ENCODE data around the gene CDC16.

The CDC16 gene

DNA sequence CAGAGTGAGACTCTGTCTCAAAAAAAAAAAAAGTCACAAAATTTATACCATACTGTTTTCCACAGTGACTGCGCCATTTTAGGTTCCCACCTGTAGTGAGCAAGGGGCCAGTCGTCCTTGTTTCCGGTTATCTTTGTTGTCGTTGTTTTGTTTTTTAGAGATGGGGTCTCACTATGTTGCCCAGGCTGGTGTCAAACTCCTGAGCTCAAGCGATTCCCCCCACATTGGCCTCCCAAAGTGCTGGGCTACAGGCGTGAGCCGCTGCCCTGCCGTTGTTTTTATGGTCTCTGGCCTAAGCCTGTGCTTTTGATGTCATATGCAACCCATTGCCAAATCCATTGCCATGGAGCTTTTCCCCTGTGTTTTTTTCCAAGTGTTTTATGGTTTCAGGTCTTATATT is 50.0 kb downstream of the CDC16 start:
- FAIRE-seq (no peak), DNase-seq (ENCODE audit: insufficient read length, low spot score) (no peak)
- no peak for TF ChIP-seq POLR2A (IDR thresholded peaks at IDR 0.05; ENCODE audit: low read depth, low read length)

DNA sequence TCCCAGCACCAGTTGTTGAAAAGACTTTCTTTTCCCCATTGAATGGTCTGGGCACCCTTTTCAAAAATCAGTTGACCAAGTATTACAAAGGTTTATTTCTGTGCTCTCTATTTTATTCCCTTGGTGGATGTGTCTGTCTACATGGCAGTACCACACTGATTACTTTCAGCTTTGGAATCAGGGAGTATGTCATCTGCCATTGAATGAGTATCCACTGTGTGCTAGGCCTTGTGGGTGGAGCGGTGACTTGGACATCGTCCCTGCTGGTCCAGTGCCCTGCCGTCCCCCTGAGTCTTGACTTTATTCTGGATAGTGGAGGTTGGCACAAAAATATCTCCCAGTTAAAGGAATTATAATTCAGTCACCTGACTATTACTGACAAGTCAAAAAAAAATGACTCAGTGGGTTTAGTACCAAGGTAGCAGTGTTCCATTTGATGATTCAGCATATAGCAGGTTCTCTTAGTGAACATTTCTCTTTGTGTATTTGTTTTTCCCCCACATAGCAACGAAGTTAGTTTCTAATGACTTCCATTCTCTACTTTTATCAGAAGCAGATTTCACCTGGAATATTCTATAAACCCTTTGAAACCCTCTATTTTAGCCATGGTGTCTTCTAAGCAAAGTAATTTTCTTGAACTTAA is 50.6 kb downstream of the CDC16 start:
- FAIRE-seq (peak; percentile 61), DNase-seq (ENCODE audit: insufficient read length, low spot score) (peak; percentile 38)
- no peak for TF ChIP-seq POLR2A (IDR thresholded peaks at IDR 0.05; ENCODE audit: low read depth, low read length)

DNA sequence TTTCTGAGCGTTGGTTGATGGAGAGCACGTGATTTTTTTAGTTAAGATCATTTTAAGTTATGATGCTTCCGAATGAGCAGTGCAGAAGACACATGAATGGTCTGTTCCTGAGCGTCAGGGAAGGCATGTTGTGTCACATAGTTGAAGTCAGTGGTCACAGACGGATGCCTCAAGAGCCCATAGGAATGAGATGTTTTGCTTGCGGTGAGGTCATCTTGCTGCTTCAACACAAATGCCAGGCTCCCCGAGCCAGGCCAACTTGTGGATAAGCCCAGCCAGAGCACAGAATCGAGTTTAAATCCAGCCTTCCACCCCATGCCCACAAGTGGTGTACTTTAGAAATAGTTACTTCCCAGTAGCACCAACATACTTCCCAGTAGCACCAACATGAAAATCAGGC is 52.1 kb downstream of the CDC16 start:
- no peak for DNase-seq (ENCODE audit: insufficient read length, low spot score)
- no peak for TF ChIP-seq POLR2A (IDR thresholded peaks at IDR 0.05; ENCODE audit: low read depth, low read length)
- FAIRE-seq = no peak

DNA sequence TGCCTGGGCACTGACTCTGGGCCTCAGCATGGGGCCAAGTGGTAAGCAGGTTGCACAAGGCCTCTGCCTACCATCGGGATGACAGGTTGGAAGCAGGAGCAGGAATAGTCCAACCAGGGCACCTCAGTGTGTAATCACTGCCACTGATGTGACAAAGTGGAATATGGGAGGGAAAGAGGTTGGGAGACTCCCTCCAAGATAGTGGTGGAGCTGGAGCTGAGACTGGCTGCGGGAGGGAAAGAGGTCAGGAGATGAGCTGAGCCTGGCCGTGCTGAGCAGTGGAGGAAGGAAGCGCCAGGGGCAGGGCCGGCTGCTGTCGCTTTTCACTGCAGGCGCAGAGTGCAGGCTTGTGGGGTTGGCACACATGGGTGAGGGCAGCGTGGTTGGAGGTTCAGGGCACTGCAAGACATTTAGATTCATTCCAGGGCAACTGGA is 53.5 kb downstream of the CDC16 start:
- DNase-seq (ENCODE audit: insufficient read length, low spot score) (no peak), FAIRE-seq (no peak)
- TF ChIP-seq POLR2A (IDR thresholded peaks at IDR 0.05; ENCODE audit: low read depth, low read length) = no peak

DNA sequence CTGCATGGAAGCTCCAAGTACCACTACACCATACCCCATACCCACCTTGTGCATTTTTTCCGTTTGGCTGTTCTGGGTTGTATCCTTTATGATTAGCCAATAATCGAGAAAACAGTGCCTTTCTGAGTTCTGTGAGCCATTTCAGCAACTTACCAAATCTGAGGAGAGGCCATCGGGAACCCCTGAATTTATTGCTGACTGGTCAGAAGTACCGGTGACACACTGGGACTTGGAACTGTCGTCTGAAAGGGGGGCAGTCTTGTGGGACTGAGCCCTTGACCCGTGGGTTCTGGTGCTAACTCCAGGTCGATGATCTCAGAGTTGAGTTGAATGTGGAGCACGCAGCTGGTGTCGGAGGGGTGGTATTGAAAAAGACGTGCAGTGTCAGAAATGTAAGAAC is 61.8 kb downstream of the CDC16 start:
- DNase-seq (ENCODE audit: insufficient read length, low spot score) = no peak
- TF ChIP-seq POLR2A (IDR thresholded peaks at IDR 0.05; ENCODE audit: low read depth, low read length) = no peak
- FAIRE-seq = no peak

DNA sequence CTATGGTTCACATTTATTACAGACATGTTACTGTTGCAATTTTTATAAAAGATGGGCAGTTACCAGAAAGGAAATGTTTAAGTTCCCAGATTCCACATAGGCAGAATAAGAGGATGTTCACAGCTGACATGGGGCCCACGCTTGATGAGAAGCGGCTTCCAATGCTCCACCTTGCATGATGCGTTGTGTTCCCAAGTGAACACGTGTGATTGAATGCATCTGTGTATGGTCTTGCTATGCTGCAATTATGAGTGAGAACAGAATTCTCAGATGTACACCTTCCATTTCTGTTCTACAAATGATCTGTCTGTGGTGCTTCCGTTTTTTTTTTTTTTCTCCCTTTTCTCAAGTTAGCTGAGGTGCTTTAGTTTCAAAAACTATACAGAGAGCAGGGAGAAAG is 62.2 kb downstream of the CDC16 start:
- FAIRE-seq = no peak
- no peak for TF ChIP-seq POLR2A (IDR thresholded peaks at IDR 0.05; ENCODE audit: low read depth, low read length)
- no peak for DNase-seq (ENCODE audit: insufficient read length, low spot score)

DNA sequence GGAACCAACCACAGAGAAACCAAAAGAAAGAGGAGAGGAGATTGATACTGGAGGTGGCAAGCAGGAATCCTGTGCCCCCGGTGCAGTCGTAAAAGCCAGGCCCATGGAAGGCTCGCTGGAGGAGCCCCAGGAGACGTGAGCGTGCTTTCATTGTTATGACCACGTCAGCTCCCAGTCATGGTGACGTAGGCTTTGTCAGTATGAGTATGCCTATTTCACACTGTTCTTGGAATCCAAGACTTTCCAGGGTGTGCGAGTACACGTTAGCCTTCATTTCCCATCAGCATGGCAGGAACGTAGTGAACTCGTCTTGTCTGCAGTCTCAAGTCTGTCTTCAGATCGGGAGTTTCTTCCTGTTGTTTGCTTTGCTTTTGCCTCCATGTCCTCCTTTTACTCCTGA is 64.2 kb downstream of the CDC16 start:
- no peak for FAIRE-seq
- no peak for TF ChIP-seq POLR2A (IDR thresholded peaks at IDR 0.05; ENCODE audit: low read depth, low read length)

DNA sequence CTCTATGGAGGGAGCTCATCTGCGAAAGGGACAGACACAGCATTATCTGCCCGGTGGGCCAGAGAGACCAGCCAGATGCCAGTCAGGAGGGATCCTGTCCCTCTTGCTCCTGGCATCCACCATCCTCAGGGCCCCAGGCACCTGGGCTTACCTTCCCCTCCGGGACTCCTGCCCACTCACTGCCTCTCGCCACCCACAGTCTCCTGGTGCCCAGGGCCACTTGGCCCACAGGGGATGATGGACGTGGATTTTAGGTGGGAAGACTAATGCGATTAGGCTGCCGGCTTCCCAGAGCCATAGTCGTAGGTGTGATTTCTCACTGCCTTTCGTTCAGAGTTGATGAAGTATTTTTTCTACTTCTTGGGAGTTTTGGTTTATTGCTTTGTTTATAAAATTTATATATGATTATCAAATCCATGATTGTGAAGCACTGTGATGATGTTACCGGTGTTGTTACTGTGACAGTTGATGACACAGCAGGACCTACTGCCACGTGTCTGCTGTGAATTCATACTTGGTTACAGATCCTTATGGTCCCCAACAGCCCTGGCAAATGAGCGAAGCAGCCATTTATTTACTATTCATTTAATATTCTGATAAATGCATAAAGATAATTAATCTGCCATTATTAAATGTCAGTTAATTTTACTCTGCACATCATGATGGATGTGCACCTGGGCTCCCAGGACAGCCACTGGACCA is 65.1 kb downstream of the CDC16 start:
- FAIRE-seq (no peak), DNase-seq (ENCODE audit: insufficient read length, low spot score) (no peak)
- no peak for TF ChIP-seq POLR2A (IDR thresholded peaks at IDR 0.05; ENCODE audit: low read depth, low read length)

More for the DNA sequence above, 64.2 kb downstream of the CDC16 start:
- no peak for DNase-seq (ENCODE audit: insufficient read length, low spot score)

DNA sequence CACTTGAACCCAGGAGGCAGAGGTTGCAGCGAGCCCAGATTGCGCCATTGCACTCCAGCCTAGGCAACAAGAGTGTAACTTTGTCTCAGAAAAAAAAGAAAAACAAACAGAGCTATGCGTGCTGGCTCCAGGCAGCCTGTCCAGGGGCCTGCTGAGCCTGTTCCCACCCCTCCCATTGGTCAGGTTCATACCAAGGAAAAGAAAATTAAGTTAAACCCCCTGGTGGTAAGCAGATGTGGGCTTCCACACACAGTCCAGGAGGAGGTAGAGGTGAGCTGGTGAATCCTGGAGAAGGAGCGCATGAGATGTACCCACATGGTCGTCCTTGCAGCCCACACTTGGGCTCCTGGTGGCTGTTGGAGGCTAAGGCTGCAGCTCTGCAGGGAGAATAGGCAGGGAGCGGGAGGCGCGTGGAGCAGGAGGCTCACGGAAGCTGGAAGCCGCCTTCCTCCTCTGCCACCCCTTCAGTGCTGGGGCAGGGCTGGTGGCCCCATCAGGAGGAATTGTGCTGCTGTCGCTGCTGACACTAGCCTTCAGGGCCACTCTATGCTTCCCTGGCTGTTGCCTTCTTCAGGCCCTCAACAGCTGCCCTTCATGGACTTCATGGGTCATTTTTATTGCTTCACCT is 69.1 kb downstream of the CDC16 start:
- no peak for TF ChIP-seq POLR2A (IDR thresholded peaks at IDR 0.05; ENCODE audit: low read depth, low read length)
- FAIRE-seq (no peak), DNase-seq (ENCODE audit: insufficient read length, low spot score) (no peak)

DNA sequence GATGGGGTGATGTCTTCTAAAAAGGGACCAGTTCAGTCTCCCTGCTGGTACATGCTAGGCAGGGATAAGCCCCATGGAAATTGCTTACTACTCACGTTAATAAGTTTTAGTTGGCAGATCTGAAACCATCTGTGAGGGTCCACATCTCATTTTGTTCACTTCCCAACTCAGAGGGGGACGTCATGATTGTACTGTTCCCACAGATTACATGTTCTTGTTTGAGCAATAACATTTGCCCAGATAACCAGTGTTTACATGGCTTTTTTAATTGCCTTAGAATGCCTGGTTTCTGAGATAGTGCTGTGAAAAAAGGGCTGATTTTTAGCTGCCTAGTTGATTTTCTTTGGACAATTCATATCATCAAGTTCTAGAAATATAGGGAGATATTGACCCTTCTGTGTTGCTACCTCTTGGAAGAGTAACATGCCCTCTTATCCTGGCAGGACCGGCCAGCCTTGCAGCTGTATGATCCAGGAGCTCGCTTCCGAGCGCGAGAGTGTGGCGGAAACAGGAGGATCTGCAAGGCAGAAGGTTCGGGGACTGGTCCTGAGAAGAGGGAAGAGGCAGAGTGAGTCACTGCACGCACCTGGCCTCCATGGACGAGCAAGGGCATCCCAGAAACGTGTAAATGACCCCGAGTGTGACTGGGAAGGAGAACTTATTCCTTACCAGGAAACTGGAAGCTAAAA is 69.8 kb downstream of the CDC16 start:
- FAIRE-seq (no peak), DNase-seq (ENCODE audit: insufficient read length, low spot score) (no peak)
- no peak for TF ChIP-seq POLR2A (IDR thresholded peaks at IDR 0.05; ENCODE audit: low read depth, low read length)

DNA sequence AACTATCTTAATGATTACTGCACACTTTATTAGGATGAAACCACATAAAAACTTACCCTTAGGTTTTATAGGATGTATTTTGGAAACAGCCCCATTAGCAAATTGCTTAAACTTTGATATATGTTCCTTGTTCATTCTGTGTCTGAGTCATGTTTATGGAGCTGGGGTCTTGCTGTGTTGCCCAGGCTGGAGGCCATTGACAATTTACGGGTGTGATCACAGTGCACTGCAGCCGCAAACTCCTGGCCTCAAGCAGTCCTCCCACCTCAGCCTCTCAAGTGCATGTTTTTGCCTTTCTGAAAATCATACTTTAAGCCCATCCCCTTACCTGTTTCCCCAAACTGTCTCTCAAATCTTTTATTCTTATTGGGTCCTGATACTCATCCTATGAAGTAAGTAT is 74.4 kb downstream of the CDC16 start:
- FAIRE-seq = no peak
- no peak for DNase-seq (ENCODE audit: insufficient read length, low spot score)
- no peak for TF ChIP-seq POLR2A (IDR thresholded peaks at IDR 0.05; ENCODE audit: low read depth, low read length)

DNA sequence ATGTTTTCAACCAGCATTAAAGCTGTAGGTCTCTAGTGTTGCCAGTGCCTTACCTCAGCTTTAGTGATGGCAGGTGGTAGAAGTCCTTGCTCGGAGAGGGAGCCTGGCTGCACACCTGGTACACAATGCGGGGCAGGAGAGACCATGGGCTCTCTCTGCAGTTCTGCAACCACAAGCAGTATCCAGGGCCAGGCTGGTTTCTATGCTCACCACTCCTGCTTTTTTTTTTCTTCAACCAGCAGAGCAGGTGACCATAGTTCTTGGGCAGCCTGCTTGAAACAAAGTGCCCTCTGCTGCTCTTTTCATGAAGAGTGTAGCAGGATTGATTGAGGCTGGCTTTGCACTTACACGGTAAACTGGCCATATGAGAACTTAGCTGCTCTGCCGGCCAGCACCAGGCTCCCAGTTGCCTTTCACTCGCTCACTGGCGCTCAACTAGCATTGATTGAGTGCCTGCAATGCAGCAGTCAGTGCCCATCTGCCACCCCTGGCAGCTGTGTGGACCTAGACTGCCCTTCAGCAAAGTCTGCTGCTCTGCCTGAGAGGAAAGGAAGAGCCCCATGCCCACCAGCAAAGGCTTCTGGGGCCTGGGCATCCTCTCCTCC is 75.2 kb downstream of the CDC16 start:
- FAIRE-seq = no peak
- DNase-seq (ENCODE audit: insufficient read length, low spot score) = no peak
- TF ChIP-seq POLR2A (IDR thresholded peaks at IDR 0.05; ENCODE audit: low read depth, low read length) = no peak

DNA sequence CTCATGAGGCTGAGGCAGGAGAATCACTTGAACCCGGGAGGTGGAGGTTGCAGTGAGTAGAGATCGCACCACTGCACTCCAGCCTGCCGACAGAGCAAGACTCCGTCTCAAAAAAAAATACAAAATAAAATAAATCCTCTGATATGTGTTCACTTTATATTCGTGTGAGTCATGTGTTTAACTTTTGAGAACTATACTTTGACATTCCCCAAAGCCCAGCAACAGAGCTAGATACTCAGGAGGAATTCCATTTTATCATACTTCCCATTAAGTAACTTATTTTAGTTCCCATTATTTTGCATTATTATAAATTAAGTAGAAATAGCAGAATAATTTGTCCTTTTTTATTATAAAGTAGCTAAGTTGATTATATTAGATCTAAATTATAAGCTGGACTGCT is 76.3 kb downstream of the CDC16 start:
- no peak for FAIRE-seq
- no peak for TF ChIP-seq POLR2A (IDR thresholded peaks at IDR 0.05; ENCODE audit: low read depth, low read length)
- DNase-seq (ENCODE audit: insufficient read length, low spot score) = no peak

DNA sequence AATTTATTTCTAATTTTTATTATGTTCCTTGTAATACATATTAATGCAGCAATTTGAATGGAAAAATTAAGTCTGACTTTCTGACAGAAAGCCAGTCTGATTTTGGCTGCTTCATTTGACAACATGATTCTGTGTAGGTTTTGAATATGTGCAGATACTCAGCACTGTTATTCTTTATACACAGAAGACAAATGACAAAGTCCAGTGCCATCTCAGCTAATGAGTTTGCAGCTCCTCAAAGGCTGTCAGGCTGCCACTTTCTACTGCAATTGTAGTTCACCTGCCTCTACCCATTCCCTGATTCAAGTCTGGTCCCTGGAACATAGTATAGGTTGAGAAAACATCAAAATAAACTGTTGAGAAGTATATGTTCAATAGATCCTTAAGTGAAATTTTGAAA is 76.7 kb downstream of the CDC16 start:
- no peak for TF ChIP-seq POLR2A (IDR thresholded peaks at IDR 0.05; ENCODE audit: low read depth, low read length)
- no peak for FAIRE-seq

More for the DNA sequence above, 76.7 kb downstream of the CDC16 start:
- no peak for DNase-seq (ENCODE audit: insufficient read length, low spot score)

Data from H54 (cell line).